Memory B cell (primary cell): Measurements from ENCODE around the gene C10orf62.
"Not testable (repeated sequence)": the region's sequence is repeated elsewhere in the genome, so short reads cannot be mapped to it uniquely, and the experiment has no call there.

Source experiments
- ATAC-seq: fragments of 150-1000 bp; cut with Tn5 transposase; 2 replicates; pipeline ENCODE4 v1.10.0; 2021; ENCODE audit warnings: low read depth, mild to moderate bottlenecking, moderate library complexity
- DNase-seq, 2 donors: peaks; one replicate each; pipeline ENCODE4 v3.0.0; 2022; ENCODE audit warnings: low spot score in 2 of 2
- H3K27ac Mint-ChIP-seq: one replicate; pipeline ENCODE4 v1.8.0; 2022; ENCODE audit warnings: mild to moderate bottlenecking, moderate library complexity, mixed read lengths
- H3K27me3 Mint-ChIP-seq: one replicate; pipeline ENCODE4 v1.8.0; 2022; ENCODE audit warnings: mixed read lengths
- H3K36me3 Mint-ChIP-seq: one replicate; pipeline ENCODE4 v1.8.0; 2022; ENCODE audit warnings: mild to moderate bottlenecking, mixed read lengths
- H3K4me1 Mint-ChIP-seq: one replicate; pipeline ENCODE4 v1.8.0; 2022; ENCODE audit warnings: mixed read lengths
- H3K4me3 Mint-ChIP-seq: one replicate; pipeline ENCODE4 v1.8.0; 2022; ENCODE audit warnings: mild to moderate bottlenecking, moderate library complexity, mixed read lengths
- H3K9me3 Mint-ChIP-seq: one replicate; pipeline ENCODE4 v1.8.0; 2022; ENCODE audit warnings: mixed read lengths

Gene C10orf62

GRCh38 chr10:97554336-97554735 is 35.2 kb upstream of the C10orf62 start:
- not testable (repeated sequence) for H3K4me1 Mint-ChIP-seq, H3K9me3 Mint-ChIP-seq, H3K36me3 Mint-ChIP-seq, DNase-seq, H3K27ac Mint-ChIP-seq, ATAC-seq, H3K27me3 Mint-ChIP-seq, H3K4me3 Mint-ChIP-seq

- not testable (repeated sequence) for H3K4me1 Mint-ChIP-seq, H3K4me3 Mint-ChIP-seq, DNase-seq, H3K27ac Mint-ChIP-seq, H3K36me3 Mint-ChIP-seq, H3K9me3 Mint-ChIP-seq, ATAC-seq, H3K27me3 Mint-ChIP-seq
Observed at GRCh38 chr10:97555541-97555940, 34.0 kb upstream of the C10orf62 start.

- H3K27me3 Mint-ChIP-seq, H3K4me3 Mint-ChIP-seq, H3K4me1 Mint-ChIP-seq, H3K9me3 Mint-ChIP-seq, DNase-seq, H3K27ac Mint-ChIP-seq, H3K36me3 Mint-ChIP-seq, ATAC-seq: not testable (repeated sequence)
Observed at GRCh38 chr10:97560731-97561381, 28.7 kb upstream of the C10orf62 start.

GRCh38 chr10:97561386-97562077 is 28.0 kb upstream of the C10orf62 start:
- H3K4me1 Mint-ChIP-seq, H3K9me3 Mint-ChIP-seq, H3K36me3 Mint-ChIP-seq, ATAC-seq, DNase-seq, H3K27ac Mint-ChIP-seq, H3K27me3 Mint-ChIP-seq, H3K4me3 Mint-ChIP-seq: not testable (repeated sequence)

- H3K27ac Mint-ChIP-seq, DNase-seq, H3K4me1 Mint-ChIP-seq, H3K9me3 Mint-ChIP-seq, H3K36me3 Mint-ChIP-seq, ATAC-seq, H3K27me3 Mint-ChIP-seq, H3K4me3 Mint-ChIP-seq: not testable (repeated sequence)
Observed at GRCh38 chr10:97562329-97562728, 27.2 kb upstream of the C10orf62 start.

GRCh38 chr10:97563337-97563736 is 26.2 kb upstream of the C10orf62 start:
- Mint-ChIP-seq H3K27ac (no peak overlapping the region), H3K27me3 (no peaks in the 10 kb centered on the region), H3K36me3 (no peaks in the 10 kb centered on the region), H3K4me1 (no peaks in the 10 kb centered on the region), H3K9me3 (no peaks in the 10 kb centered on the region), H3K4me3 (no peak overlapping the region)
- DNase-seq (no peak), ATAC-seq (no peak)

- H3K4me3 Mint-ChIP-seq: no peak overlapping the region
- ATAC-seq (no peak), DNase-seq (no peak)
- H3K36me3 Mint-ChIP-seq: no peaks in the 10 kb centered on the region
- no peaks in the 10 kb centered on the region for H3K27me3 Mint-ChIP-seq
- H3K27ac Mint-ChIP-seq: no peak overlapping the region
- H3K9me3 Mint-ChIP-seq: no peaks in the 10 kb centered on the region
- H3K4me1 Mint-ChIP-seq: no peaks in the 10 kb centered on the region
Observed at GRCh38 chr10:97564776-97565175, 24.7 kb upstream of the C10orf62 start.

- H3K27ac Mint-ChIP-seq: no peak overlapping the region
- H3K4me3 Mint-ChIP-seq: no peak overlapping the region
- no peaks in the 10 kb centered on the region for H3K36me3 Mint-ChIP-seq
- ATAC-seq (no peak), DNase-seq (no peak)
- H3K27me3 Mint-ChIP-seq: no peaks in the 10 kb centered on the region
- H3K9me3 Mint-ChIP-seq: no peaks in the 10 kb centered on the region
- H3K4me1 Mint-ChIP-seq: no peaks in the 10 kb centered on the region
Observed at GRCh38 chr10:97566336-97566996, 23.1 kb upstream of the C10orf62 start.

- no peak overlapping the region for H3K4me3 Mint-ChIP-seq
- H3K36me3 Mint-ChIP-seq: no peaks in the 10 kb centered on the region
- no peak for ATAC-seq
- no peaks in the 10 kb centered on the region for H3K9me3 Mint-ChIP-seq
- H3K27ac Mint-ChIP-seq: no peak overlapping the region
- no peak for DNase-seq
- no peaks in the 10 kb centered on the region for H3K4me1 Mint-ChIP-seq
- H3K27me3 Mint-ChIP-seq: no peaks in the 10 kb centered on the region
Observed at GRCh38 chr10:97567891-97568290, 21.6 kb upstream of the C10orf62 start.

GRCh38 chr10:97570146-97570788 is 19.3 kb upstream of the C10orf62 start:
- no peak for ATAC-seq
- Mint-ChIP-seq H3K27me3 (no peaks in the 10 kb centered on the region), H3K4me3 (no peak overlapping the region), H3K9me3 (no peaks in the 10 kb centered on the region), H3K36me3 (no peaks in the 10 kb centered on the region), H3K4me1 (no peaks in the 10 kb centered on the region), H3K27ac (no peak overlapping the region)
- DNase-seq: no peak

- H3K27ac Mint-ChIP-seq: no peak overlapping the region
- no peak for DNase-seq
- no peaks in the 10 kb centered on the region for H3K27me3 Mint-ChIP-seq
- H3K4me3 Mint-ChIP-seq: no peak overlapping the region
- no peaks in the 10 kb centered on the region for H3K36me3 Mint-ChIP-seq
- H3K9me3 Mint-ChIP-seq: no peaks in the 10 kb centered on the region
- H3K4me1 Mint-ChIP-seq: no peaks in the 10 kb centered on the region
- no peak for ATAC-seq
Observed at GRCh38 chr10:97570789-97571471, 18.6 kb upstream of the C10orf62 start.

- Mint-ChIP-seq H3K4me3 (no peak overlapping the region), H3K9me3 (no peaks in the 10 kb centered on the region), H3K36me3 (no peaks in the 10 kb centered on the region), H3K27me3 (no peaks in the 10 kb centered on the region), H3K27ac (no peak overlapping the region), H3K4me1 (no peaks in the 10 kb centered on the region)
- ATAC-seq (no peak), DNase-seq (no peak)
Observed at GRCh38 chr10:97571622-97572021, 17.9 kb upstream of the C10orf62 start.

GRCh38 chr10:97572214-97572989 is 17.1 kb upstream of the C10orf62 start, which contains the start of gene ANKRD2:
ANKRD2 (plus strand) TSS chr10:97572779; CDS start chr10:97572789, 10 bp downstream.
- Mint-ChIP-seq H3K9me3 (no peaks in the 10 kb centered on the region), H3K36me3 (no peaks in the 10 kb centered on the region), H3K27ac (no peak within 1 kb of the TSS), H3K27me3 (no peaks in the 10 kb centered on the region), H3K4me3 (no peak within 1 kb of the TSS), H3K4me1 (no peaks in the 10 kb centered on the region)
- peak; percentile 95 for ATAC-seq
- DNase-seq: peak; percentile 55 to 58
